Right ventricle myocardium superior (tissue), 1 donor: ENCODE measurements around the gene TRAF1. TPM values are rescaled to one million over a fixed set of nuclear protein-coding genes. Genes with fewer than 3 reads are reported as not detected.
A peak's percentile ranks its signal among the peaks of the same experiment; 100 is the strongest.

Source experiments
- ATAC-seq: fragments of 200-7000 bp; cut with Tn5 transposase; one replicate; pipeline ENCODE4 v1.9.1; 2020; ENCODE audit warnings: mild to moderate bottlenecking; ENCODE audit not compliant: poor library complexity
- DNase-seq: peaks from one replicate; pipeline ENCODE4 v3.0.0-alpha.2; 2020
- intact Hi-C: fragments of 100-400 bp; cut with DNase I; formaldehyde crosslinking; loops from one replicate; pipeline ENCODE4 v1.11.2; 2022
- total RNA-seq: library from RNA; stranded (reverse); fragmentation: NEBNext Ultra II Directional; extraction: Animal tissue kit (Norgen Biotek cat#: 25700); gene quantifications from one replicate; pipeline ENCODE4 v1.2.1, GENCODE V29; 2021
- donor health status: DM: no; HTN: yes; CAD: no; lungs with severe emphysema.

TRAF1 gene
- total RNA-seq, 1 donor from 2014 or later, result 2.2 TPM

DNA sequence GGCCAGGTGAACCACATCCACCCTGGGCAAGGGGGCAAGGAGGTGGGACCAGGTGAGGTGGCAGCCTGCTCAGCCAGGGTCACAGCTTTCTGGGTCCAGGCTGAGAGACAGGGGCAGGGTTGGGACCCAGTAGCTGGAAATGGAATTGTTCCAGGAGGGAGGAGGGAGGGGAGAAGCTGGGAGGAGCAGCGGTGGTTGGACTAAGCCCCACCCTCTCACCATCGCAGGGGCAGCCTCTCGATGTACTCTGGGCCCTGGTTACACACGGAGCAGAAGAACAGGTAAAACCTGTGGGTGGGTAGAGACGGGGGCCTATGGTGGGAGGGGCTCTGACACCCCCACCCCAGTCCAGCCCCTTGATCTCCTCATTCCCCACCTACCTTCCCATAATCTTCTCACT, 60.8 kb downstream of the TRAF1 start:
- intact Hi-C loops, result no loop called here

DNA sequence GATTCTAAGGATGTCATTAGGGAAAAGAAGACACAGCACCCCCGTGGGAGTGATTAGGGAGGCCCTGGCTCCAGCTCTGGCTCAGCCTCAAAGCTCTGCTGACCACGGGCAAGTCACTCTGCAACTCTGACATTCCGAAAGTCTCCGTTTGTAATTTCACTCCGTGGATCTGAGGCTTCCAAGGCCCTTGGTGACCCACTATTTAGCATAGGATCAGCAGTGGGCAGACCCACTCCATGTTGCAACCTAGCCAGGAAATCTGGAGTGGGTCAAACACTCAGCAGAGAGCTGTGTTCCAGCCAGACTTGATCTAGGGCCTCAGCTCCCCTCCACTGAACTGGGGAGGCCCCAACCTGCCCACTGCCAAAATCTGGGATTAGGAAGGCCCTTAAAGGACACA, 61.4 kb downstream of the TRAF1 start:
- intact Hi-C loops, result no loop called here
- no peak for DNase-seq
- ATAC-seq, result no peak

More for the DNA sequence above, 60.8 kb downstream of the TRAF1 start:
- ATAC-seq, result no peak
- no peak for DNase-seq

DNA sequence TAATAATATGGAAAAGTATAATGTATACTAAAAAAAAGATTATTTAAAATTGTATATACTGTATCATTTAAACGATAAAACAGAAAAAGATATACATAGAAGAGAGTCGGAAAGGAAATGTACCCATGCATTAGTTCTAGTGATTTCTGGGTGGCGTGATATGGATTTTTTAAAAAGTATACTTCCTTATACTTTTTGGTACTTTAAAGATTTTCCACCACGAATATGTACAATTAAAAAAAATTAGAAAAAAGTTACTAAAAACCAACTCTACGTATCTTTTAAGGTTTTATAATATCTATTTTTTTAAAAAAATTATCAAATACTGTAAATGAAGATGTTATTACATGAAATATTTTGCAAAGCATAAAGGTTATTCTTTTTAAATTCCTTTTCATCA, 61.9 kb downstream of the TRAF1 start:
- no peak for DNase-seq
- no peak for ATAC-seq
- intact Hi-C loops, result no loop called here

DNA sequence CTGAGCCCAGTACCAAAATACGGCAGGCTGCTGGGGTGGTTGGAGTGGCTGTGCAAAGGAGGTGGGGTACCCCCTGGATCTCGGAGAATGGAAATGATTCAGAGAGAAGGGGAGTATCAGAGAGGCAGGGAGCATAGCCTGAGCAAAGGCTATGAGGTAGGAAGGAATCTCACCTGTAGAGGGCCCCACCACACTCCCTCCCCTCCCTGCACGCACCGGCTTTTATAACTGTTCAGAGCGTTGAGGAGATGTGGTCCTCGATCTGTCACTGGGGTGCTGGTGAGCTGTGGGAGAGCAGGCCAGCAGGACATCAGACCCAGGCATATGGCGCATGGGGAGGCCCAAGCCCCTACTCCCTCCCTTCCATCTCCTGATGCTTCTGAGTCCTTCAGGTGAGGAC, 62.8 kb downstream of the TRAF1 start:
- intact Hi-C loops, result no loop called here
- DNase-seq (no peak), ATAC-seq (no peak)

DNA sequence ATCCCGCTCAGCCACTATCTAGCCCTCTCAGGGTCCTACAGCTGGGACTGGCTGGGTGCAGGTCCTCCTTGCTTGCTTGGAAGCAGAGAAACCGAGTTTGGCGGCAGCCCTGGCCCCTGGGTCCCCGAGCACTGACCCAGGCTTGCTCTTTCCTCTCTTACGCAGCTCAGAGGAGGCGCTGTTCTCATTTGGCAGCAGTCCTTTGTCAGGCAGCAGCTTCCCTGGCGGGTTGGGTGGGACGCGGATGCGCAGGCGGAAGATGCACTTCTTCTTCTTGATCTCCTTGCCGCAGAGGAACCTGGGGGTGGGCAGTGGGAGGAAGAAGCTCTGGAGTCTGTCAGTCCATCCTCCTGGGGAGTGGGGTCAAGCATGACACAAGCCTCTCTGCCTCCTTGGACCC, 64.1 kb downstream of the TRAF1 start:
- DNase-seq (no peak), ATAC-seq (no peak)
- intact Hi-C loops, result no loop called here

DNA sequence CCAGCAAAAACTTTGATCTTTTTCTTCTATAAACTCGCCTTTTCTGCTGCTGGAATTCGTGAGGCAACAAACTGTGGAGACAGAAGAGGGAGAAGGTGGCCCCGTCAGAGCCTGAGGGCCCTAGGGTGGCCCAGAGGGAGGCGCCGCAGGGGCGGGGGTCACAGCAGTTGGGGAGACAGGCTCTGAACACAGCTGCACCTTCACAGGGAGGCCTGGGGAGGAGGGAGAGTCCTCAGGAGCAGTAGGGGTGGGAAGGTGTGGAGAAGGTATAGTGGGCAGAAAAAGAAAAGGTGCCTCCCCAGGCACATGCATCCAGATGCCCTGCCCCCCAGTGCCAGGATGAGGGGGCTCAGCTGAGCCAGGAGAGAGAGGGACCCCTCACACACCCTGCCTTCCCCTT, 64.7 kb downstream of the TRAF1 start:
- intact Hi-C loops, result no loop called here
- ATAC-seq (no peak), DNase-seq (no peak)

DNA sequence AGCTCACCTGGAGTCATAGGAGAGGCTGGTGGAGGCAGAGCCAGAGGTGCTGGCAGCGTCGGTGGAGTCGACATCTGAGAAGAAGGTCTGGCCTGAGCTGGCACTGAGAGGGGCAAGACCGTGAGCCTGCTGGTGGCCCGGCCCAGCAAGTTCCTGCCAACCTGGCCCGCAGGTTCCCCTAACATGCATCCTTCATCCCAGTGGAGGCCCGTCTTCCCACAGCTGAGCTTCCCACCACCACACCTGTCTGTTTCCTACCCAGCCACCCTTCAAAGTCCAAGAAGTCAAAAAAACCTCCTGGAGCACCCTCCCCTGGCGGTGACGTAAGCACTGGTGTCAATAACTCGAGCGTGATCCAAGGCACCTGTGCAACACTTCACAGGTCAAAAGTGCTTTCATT, 66.5 kb downstream of the TRAF1 start:
- ATAC-seq (no peak), DNase-seq (no peak)
- intact Hi-C loops, result no loop called here

DNA sequence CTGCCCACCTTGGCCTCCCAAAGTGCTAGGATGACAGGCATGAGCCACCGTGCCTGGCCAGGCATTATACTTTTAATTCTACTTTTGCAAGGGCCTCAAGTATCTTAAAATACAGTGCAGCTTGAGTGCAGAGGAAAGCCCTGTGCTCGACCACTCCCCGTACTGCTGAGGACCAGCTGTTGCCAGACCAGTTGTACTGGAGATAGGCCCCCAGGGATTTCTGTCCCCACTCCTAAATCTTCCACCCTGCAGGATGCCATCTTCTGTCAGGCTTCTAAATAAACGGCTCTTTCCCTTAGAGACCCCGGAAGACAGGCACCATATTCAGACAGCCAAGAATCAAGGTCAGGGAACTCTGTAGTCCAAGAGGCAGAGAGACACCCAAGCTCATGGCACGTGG, 67.2 kb downstream of the TRAF1 start:
- DNase-seq, result no peak
- intact Hi-C loops, result no loop called here
- ATAC-seq, result no peak

DNA sequence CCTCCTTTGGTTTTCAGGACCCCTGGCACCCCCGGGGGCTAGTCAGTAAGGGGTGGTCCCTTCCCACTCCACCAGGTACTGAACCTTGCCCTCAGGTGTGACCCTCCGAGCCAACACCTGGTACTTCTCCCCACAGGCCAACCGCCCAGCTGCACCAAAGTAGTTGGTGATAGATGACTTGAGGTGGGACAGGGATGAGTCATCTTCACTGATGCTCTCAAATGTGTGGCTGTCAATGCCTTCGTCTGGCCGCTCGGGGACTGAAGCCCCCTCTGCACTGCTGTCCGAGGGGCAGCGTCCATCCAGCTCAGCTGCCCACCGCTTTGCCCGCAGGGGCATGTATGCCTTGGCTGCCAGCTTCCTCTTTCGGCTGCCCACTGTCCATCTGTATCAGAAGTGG, 68.7 kb downstream of the TRAF1 start:
- ATAC-seq (no peak), DNase-seq (no peak)
- intact Hi-C loops, result no loop called here

DNA sequence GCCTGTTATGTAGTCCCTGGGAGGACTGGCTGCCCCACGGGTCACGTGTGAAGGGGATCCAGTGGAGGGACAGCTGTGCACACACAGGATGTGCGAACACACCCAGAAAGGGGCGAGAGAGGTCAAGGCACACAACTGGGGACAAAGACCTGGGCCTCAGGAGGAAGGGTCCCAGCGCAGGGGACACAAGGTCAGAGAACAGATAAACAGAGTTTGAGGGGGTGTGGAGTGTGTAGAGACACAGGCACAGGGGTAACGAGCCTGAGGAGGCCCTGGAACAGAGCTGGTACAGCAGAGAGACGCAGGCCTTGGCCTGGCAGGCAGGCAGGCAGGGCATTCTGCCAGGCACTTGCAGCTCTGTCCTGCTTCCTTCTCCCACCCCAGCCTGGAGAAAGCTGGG, 69.1 kb downstream of the TRAF1 start:
- ATAC-seq (peak; percentile 70), DNase-seq (no peak)
- intact Hi-C loops, result no loop called here

DNA sequence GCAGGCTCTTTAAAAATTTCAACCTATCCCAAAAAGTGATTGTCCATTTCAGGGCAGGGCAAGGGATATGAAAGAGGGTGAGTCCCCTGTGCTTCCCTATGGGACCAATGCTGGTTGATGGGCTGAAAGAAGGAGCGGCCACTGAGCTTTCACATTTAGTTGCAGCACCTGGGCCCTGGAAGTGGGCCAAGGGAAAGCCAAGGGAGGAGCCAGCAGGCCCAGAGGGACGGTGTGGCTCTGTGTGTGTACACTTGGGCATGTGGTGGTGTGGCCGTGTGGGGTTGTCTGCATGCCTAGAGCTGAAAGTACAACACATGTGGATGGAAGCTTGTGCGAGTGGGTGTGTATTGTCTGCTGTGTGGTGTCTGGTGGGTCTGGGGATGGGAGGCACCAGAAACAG, 69.9 kb downstream of the TRAF1 start:
- intact Hi-C loops, result no loop called here
- peak; percentile 18 for ATAC-seq
- DNase-seq, result no peak

DNA sequence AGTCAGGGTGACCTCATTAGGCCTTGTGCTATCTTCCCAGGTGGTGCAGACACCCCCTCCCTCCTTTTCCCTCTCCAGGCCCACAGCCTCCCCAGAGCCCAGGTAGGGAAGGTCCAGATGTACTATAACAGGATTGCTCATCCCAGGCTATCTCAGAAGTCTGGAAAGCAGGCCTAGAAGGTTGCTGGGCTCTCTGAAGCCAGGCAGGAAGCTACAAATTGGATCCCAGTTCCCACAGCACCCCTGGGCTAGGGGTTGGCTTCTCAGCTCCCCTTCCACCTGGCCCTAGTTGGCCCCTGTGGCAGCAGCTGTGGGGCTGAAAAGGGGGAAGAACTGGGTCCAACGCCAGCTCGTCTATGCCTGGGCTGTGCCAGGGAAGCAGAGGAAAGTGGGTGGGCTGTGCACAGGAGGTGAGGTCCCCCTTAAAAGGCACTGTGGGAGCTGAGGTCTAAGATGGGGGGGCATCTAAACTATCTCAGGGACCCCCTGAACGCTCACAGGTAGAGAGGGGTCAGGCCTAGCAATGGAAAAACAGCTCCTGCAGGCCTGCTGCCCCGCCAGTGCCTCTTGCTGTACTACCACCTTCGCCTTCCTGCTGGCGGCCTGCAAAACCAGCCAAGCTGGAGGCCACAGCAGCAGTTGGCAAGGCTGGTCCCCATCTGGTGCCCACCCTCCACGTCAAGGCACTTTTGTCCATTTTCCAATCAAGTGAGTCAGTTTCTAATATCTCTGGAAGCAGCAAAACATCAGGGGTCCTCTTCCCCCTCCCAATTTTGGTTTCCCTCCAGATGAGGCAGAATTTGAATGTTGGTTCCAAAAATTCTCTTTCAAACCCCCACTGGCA, 70.5 kb downstream of the TRAF1 start:
- DNase-seq (no peak), ATAC-seq (no peak)
- intact Hi-C loops, result no loop called here

DNA sequence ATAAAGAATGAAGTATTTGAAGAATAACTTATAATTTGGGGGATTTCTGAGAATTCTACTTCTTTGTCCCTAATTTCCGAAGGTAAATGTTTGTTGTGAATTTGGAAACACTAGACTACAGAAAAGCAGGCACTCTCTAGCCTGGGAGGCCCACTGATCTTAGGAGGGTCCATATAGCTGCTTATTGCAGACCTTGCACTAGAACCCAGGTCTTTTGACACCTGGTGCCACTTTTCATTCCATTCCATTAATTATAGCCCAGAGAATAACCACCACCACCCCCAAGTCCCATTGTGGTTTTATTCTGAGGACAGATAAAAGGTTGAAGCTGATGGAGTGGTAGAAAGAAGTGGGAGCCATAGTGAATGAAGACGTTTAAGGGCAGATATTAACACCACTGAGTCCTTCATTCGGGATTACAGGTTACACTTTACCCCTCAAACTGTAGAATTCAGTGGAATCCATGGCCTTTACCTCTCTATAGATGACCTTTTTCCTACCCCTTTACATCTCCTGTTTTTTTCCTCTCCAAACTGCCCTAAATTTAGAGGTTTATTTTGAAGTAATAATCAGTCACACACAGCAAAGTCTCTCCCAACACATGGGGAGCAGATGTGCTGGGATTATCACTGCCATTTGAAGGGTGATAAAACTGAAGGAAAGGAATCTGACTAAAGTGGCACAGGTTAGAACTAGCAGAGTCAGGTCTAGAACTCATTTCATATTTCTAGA, 71.8 kb downstream of the TRAF1 start:
- ATAC-seq (no peak), DNase-seq (no peak)
- intact Hi-C loops, result no loop called here

DNA sequence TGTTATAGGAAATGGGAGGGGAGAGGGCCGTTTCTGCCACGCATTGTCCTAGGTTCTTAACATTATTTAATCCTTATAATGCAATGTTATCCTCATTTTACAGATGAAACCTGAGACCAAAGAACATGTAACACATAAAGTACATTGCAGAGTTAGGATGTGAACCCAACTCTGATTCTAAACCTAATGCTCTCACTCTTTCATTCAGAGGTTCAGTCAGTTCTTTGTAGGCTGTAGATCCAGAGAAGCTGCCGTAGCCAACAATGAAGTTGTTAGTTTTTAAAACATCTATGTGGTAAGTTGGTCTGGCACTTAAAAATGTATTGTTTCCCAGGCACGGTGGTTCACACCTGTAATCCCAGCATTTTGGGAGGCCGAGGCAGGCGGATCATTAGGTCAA, 73.4 kb downstream of the TRAF1 start:
- no peak for ATAC-seq
- intact Hi-C loops, result no loop called here
- no peak for DNase-seq

Other genes starting within 250 kb of the TRAF1 start
- 18.2 TPM for gene MEGF9, start 212.3 kb downstream of the TRAF1 start, total RNA-seq
- gene FBXW2, start 133.4 kb downstream of the TRAF1 start, total RNA-seq, result 39.7 TPM
- gene PSMD5, start 83.9 kb downstream of the TRAF1 start, total RNA-seq, result 14.3 TPM
- 11.9 TPM for gene PHF19, start 49.6 kb downstream of the TRAF1 start, total RNA-seq
- 1.0 TPM for gene C5, start 123.5 kb upstream of the TRAF1 start, total RNA-seq
- 2.6 TPM for gene CNTRL, start 148.2 kb upstream of the TRAF1 start, total RNA-seq